PC-3 (cell line): Measurements from ENCODE around the gene TFF3. TPM values are rescaled to one million over a fixed set of nuclear protein-coding genes. Genes with fewer than 3 reads are reported as not detected.

Source experiments
- ATAC-seq: fragments of 200-7000 bp; cut with Tn5 transposase; 2 replicates; pipeline ENCODE4 v1.9.1; 2020; ENCODE audit warnings: mild to moderate bottlenecking, moderate library complexity
- BruUV-seq: library from RNA; stranded (reverse); fragments of 400-500 nt; replicated peaks from 2 replicates; lab custom pipeline; 2021; lab: Mats Ljungman, UMichigan
- CTCF ChIA-PET: fragments of 300-600 bp; sonication (Branson Sonifier 250); formaldehyde crosslinking; loops from one replicate; lab custom pipeline; 2022; ENCODE audit warnings: antibody characterized with exemption; lab: Charles Lee
- POLR2A ChIA-PET: fragments of 300-600 bp; sonication (Branson Sonifier 250); formaldehyde crosslinking; loops from one replicate; lab custom pipeline; 2022; ENCODE audit warnings: antibody characterized with exemption; ENCODE audit not compliant: unreplicated experiment; lab: Charles Lee
- DNase-seq: peaks from one replicate; pipeline ENCODE4 v3.0.0-alpha.2; 2015
- H2AFZ ChIP-seq: fragments of 300-600 bp; sonication (generic); 2 replicates; pipeline ENCODE4 v1.6.0; 2016; ENCODE audit warnings: antibody characterized with exemption, low read length
- H3F3A ChIP-seq: fragments of 300-600 bp; sonication (generic); one replicate; pipeline ENCODE4 v1.6.0; 2017; ENCODE audit warnings: antibody characterized with exemption, low read length, control low read depth, mild to moderate bottlenecking; ENCODE audit not compliant: unreplicated experiment
- H3K27ac ChIP-seq: fragments of 300-600 bp; sonication (generic); 2 replicates; pipeline ENCODE4 v1.5.1; 2016; ENCODE audit warnings: mild to moderate bottlenecking, low read length
- H3K27me3 ChIP-seq: fragments of 300-600 bp; sonication (generic); 2 replicates; pipeline ENCODE4 v1.6.1; 2016; ENCODE audit warnings: low read length, mixed read lengths
- H3K36me3 ChIP-seq: fragments of 300-600 bp; sonication (generic); 2 replicates; pipeline ENCODE4 v1.6.1; 2016; ENCODE audit warnings: low read depth, mixed run types, low read length, mixed read lengths
- H3K4me1 ChIP-seq: fragments of 300-600 bp; sonication (generic); 2 replicates; pipeline ENCODE4 v1.5.1; 2016; ENCODE audit warnings: low read length; ENCODE audit not compliant: insufficient read depth
- H3K4me2 ChIP-seq: fragments of 300-600 bp; sonication (generic); 2 replicates; pipeline ENCODE4 v1.6.0; 2016; ENCODE audit warnings: low read length
- H3K4me3 ChIP-seq: fragments of 300-600 bp; sonication (generic); 2 replicates; pipeline ENCODE4 v1.5.1; 2016; ENCODE audit warnings: mild to moderate bottlenecking, low read length, mixed read lengths
- H3K79me2 ChIP-seq: fragments of 300-600 bp; sonication (generic); 2 replicates; pipeline ENCODE4 v1.6.1; 2017; ENCODE audit warnings: low read length, mixed read lengths
- H3K9ac ChIP-seq: fragments of 300-600 bp; sonication (generic); 2 replicates; pipeline ENCODE4 v1.6.0; 2016; ENCODE audit warnings: mild to moderate bottlenecking, low read length
- H3K9me2 ChIP-seq: fragments of 300-600 bp; sonication (generic); replicated peaks from 2 replicates; pipeline ENCODE4 v1.6.1; 2016; ENCODE audit warnings: mixed run types, low read length, mixed read lengths
- H3K9me3 ChIP-seq: fragments of 300-600 bp; sonication (generic); 2 replicates; pipeline ENCODE4 v1.6.1; 2016; ENCODE audit warnings: low read length, mixed read lengths
- H4K20me1 ChIP-seq: fragments of 300-600 bp; sonication (generic); 2 replicates; pipeline ENCODE4 v1.6.1; 2016; ENCODE audit warnings: low read length, mixed read lengths
- EZH2 ChIP-seq: fragments of 300-600 bp; sonication (generic); IDR thresholded peaks from one replicate; pipeline ENCODE4 v1.6.1; 2017; ENCODE audit warnings: antibody characterized with exemption, mild to moderate bottlenecking, low read length; ENCODE audit not compliant: unreplicated experiment
- EZH2phosphoT487 ChIP-seq: fragments of 300-600 bp; sonication (generic); IDR thresholded peaks from 2 replicates; pipeline ENCODE4 v1.6.1; 2018; ENCODE audit warnings: mild to moderate bottlenecking, antibody characterized with exemption, low read length, borderline replicate concordance
- intact Hi-C: fragments of 100-400 bp; cut with micrococcal nuclease; formaldehyde crosslinking; loops from 2 replicates; pipeline ENCODE4 v1.9.0; 2023
- total RNA-seq: library from RNA; depleted of rRNA; stranded (reverse); fragments of >200 nt; gene quantifications from 2 replicates; pipeline ENCODE4 v1.2.3, GENCODE V29; 2014
- TF ChIP-seq, protein P1 (sequence below): fragments of 300-600 bp; sonication (generic); conservative IDR thresholded peaks from 2 replicates; pipeline ENCODE4 v1.5.1; 2017; ENCODE audit warnings: antibody characterized with exemption, low read depth, mild to moderate bottlenecking, low read length

The TFF3 gene
- total RNA-seq, 1 experiment from 2014 or later: 2.8 TPM

DNA sequence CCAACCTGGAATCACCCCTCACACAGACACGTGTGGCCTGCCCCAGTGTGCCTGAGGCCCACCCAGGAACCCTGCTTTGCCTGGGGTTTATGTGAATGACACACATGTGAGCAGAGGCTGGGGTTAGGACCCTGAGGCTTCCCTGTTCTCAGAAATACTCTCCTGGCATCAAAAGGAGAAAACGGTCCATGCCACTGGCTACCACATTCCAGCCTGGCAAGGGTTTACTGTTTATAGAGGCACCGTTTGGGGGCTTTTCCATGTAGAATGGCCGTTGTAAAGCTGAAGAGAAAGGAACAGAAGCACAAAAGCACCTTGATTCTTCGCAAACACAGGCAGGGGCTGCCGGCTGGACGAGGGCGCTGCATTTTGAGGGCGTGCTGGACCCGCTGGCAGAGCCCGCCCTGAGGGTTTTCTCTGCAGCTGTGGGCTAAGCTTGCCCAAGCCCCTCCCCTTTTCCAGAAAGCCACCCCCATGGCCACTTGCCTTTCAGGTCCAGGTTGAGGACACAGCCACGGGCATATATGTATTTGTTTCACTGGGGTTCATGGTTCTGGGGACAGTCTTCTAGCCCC is 13.0 kb downstream of the TFF3 start:
- intact Hi-C loops: no loop called here
- POLR2A ChIA-PET: no interaction called here

DNA sequence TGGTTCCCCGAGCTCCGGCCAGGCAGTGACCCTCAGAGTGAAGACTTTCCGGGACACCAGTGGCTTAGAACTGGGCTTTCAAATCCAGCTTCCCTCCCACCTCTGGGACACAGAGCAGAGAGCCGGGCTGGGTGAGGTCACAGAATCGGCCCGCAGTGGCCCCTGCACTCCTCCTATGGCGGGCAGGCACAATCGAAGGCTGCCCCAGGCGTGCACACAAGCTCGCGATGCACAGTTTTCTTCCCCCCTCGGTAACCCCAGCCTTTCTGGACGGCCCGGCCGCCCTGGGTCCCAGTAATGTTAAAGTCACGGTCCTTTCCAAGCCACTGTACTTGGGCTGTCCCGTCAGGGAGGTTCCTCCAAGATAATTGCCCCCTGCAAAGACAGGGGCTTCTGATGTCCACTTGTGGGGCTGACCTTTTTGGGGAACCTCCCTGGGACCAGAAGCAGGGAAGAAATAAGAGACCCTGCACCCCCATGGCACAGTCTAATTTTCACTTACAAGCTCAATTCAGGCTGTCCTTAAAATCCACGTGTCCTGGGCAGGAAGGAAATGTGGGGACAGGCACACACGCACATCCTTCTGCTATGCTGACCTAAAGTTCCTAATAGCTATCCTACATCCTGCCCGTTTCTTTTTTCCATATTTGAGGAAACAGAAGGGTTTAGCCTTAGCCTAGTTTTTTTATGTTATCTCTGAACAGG is 13.7 kb downstream of the TFF3 start:
- Histone ChIP-seq H3F3A (no peaks in the 10 kb centered on the region), H3K4me1 (no peaks in the 10 kb centered on the region), H4K20me1 (no peaks in the 10 kb centered on the region), H3K36me3 (no peaks in the 10 kb centered on the region), H3K4me3 (no peak overlapping the region), H3K9me2 (no peaks in the 10 kb centered on the region), H3K9ac (no peak overlapping the region), H3K27ac (no peak overlapping the region), H3K4me2 (no peak overlapping the region), H3K9me3 (no peaks in the 10 kb centered on the region), H3K79me2 (no peaks in the 10 kb centered on the region), H2AFZ (no peak overlapping the region), H3K27me3 (no peaks in the 10 kb centered on the region; the same call in 1 of the 2 replicates)
- TF ChIP-seq EZH2: no peak
- CTCF ChIA-PET: no interaction called here
- POLR2A ChIA-PET: no interaction called here
- intact Hi-C loops: no loop called here
- ATAC-seq: no peak
- BruUV-seq: no TSS peak
- no peak for DNase-seq

More for the DNA sequence above, 13.0 kb downstream of the TFF3 start:
- Histone ChIP-seq H3K79me2 (no peaks in the 10 kb centered on the region), H3F3A (no peaks in the 10 kb centered on the region), H2AFZ (no peak overlapping the region), H3K9me2 (no peaks in the 10 kb centered on the region), H3K36me3 (no peaks in the 10 kb centered on the region), H3K27ac (no peak overlapping the region), H3K4me3 (no peak overlapping the region), H3K4me1 (no peaks in the 10 kb centered on the region), H3K4me2 (no peak overlapping the region), H3K9me3 (no peaks in the 10 kb centered on the region), H3K9ac (no peak overlapping the region), H3K27me3 (no peaks in the 10 kb centered on the region; the same call in 1 of the 2 replicates), H4K20me1 (no peaks in the 10 kb centered on the region)
- BruUV-seq: no TSS peak
- no peak for DNase-seq
- ATAC-seq: no peak
- CTCF ChIA-PET: no interaction called here
- TF ChIP-seq, protein P1, sequence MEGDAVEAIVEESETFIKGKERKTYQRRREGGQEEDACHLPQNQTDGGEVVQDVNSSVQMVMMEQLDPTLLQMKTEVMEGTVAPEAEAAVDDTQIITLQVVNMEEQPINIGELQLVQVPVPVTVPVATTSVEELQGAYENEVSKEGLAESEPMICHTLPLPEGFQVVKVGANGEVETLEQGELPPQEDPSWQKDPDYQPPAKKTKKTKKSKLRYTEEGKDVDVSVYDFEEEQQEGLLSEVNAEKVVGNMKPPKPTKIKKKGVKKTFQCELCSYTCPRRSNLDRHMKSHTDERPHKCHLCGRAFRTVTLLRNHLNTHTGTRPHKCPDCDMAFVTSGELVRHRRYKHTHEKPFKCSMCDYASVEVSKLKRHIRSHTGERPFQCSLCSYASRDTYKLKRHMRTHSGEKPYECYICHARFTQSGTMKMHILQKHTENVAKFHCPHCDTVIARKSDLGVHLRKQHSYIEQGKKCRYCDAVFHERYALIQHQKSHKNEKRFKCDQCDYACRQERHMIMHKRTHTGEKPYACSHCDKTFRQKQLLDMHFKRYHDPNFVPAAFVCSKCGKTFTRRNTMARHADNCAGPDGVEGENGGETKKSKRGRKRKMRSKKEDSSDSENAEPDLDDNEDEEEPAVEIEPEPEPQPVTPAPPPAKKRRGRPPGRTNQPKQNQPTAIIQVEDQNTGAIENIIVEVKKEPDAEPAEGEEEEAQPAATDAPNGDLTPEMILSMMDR: no peak
- TF ChIP-seq EZH2: no peak
- TF ChIP-seq EZH2phosphoT487: no peak

DNA sequence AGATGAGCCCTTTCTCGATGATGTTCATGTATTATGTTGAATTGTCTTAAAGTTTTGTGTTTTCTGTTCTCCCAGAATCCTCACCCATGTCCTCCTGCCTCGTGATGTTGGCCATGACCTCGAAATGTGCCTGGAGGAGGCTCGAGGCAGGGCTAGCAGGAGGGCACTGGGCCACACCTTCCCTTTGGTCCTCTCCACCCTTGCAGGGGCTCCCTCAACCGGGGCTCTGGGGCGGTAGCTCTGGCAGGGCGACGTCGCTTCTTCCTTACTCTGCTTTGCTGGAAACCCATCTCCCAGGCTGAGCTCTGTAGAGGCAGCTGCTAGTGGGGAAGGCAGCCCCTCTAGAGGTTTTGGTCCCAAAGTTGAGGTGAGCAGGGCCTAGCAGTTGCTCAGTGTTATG is 14.3 kb downstream of the TFF3 start:
- Histone ChIP-seq H3K4me2 (no peak overlapping the region), H2AFZ (no peak overlapping the region), H3K36me3 (no peaks in the 10 kb centered on the region), H3K9me3 (no peaks in the 10 kb centered on the region), H3K9me2 (no peaks in the 10 kb centered on the region), H3K27me3 (no peaks in the 10 kb centered on the region; the same call in 1 of the 2 replicates), H3F3A (no peaks in the 10 kb centered on the region), H3K4me3 (no peak overlapping the region), H3K9ac (no peak overlapping the region), H3K27ac (no peak overlapping the region), H3K79me2 (no peaks in the 10 kb centered on the region), H3K4me1 (no peaks in the 10 kb centered on the region), H4K20me1 (no peaks in the 10 kb centered on the region)
- CTCF ChIA-PET: no interaction called here
- POLR2A ChIA-PET: no interaction called here
- BruUV-seq: no TSS peak
- no peak for TF ChIP-seq EZH2
- ATAC-seq (no peak), DNase-seq (no peak)
- intact Hi-C loops: no loop called here
